Jurkat, Clone E6-1 (cell line): Measurements from ENCODE around the gene SLC22A16. TPM values are rescaled to one million over a fixed set of nuclear protein-coding genes. Genes with fewer than 3 reads are reported as not detected.
A peak's percentile ranks its signal among the peaks of the same experiment; 100 is the strongest.
"Not testable (repeated sequence)": the region's sequence is repeated elsewhere in the genome, so short reads cannot be mapped to it uniquely, and the experiment has no call there.

Source experiments
- DNase-seq: peaks from one replicate; pipeline ENCODE4 v3.0.0-alpha.2; 2011; ENCODE audit warnings: low read depth, low spot score
- H3K4me3 ChIP-seq: 2 replicates; pipeline ENCODE4 v1.5.1; 2011; ENCODE audit warnings: mild to moderate bottlenecking, low read length, control low read depth, moderate library complexity
- polyA plus RNA-seq: library from polyadenylated mRNA; unstranded; fragments of >200 nt; gene quantifications from one replicate; pipeline ENCODE4 v1.2.1, GENCODE V29; 2012; ENCODE audit warnings: missing spikeins; ENCODE audit not compliant: insufficient read length, insufficient read depth

Gene SLC22A16, protein sequence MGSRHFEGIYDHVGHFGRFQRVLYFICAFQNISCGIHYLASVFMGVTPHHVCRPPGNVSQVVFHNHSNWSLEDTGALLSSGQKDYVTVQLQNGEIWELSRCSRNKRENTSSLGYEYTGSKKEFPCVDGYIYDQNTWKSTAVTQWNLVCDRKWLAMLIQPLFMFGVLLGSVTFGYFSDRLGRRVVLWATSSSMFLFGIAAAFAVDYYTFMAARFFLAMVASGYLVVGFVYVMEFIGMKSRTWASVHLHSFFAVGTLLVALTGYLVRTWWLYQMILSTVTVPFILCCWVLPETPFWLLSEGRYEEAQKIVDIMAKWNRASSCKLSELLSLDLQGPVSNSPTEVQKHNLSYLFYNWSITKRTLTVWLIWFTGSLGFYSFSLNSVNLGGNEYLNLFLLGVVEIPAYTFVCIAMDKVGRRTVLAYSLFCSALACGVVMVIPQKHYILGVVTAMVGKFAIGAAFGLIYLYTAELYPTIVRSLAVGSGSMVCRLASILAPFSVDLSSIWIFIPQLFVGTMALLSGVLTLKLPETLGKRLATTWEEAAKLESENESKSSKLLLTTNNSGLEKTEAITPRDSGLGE
- not detected for polyA plus RNA-seq

DNA sequence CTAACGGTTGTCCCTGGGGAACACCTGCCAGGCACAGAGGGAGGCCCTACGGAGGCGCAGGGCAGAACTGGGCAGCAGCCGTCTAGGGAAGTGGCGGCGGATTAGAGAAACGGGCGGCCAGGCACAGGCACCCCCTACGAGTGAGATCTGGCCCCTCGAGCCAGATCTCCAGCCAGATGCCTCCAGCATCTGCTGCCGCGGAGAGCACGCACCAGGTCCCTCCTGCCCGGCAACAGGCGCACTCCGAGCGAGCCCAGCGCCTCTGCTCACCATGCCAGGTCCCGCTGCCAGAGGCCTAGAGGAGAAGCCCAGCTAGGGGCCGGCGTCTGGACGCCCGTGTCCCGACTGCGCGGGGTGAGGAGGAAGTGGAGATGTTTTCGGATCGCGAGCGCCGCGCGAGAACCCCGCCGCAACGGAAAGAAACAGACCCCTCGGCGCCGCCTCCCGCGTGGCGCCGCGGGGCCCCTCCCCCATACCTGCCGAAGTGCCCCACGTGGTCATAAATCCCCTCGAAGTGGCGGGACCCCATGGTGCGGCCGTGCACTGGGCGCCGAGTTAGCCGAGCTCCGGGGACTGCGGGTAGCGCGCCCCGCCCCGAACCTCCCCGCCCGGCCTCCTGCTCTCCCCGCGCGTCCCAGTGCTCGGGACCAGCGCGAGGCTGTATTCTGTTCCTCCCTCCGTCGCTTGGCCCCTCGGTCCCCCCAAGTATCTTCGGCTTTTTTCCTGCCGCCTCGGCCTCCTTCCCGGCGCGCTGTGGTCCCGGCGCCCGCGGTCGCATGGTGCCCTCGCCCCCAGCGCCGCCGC is at the start of gene SLC22A16:
TSS of gene SLC22A16 (minus strand) at position 568 of the 804 bp plus-strand sequence. CDS start at position 529, 39 bp downstream.
- DNase-seq = no peak
- peak within 1 kb of the TSS; percentile 16 for H3K4me3 ChIP-seq

DNA sequence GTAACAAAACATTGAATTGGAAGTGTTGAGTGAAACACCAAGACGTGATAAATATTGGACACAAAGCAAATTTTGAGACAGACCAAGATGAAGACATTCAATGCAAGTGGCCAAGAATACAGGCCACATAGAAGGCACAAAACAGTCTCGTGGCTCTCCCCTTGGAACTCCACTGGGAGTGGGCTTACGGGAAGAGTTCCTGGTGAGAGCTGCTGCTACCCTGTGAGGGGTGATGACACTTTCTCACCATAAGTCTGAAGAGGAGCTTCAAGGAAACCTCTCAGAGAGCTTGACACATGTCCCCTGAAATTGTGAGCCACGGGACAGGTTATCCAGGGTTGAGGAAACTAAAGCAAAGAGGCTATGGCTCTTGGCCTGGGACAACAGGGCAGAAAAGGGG is 48.6 kb upstream of the SLC22A16 start:
- no peak overlapping the region for H3K4me3 ChIP-seq
- DNase-seq = no peak

DNA sequence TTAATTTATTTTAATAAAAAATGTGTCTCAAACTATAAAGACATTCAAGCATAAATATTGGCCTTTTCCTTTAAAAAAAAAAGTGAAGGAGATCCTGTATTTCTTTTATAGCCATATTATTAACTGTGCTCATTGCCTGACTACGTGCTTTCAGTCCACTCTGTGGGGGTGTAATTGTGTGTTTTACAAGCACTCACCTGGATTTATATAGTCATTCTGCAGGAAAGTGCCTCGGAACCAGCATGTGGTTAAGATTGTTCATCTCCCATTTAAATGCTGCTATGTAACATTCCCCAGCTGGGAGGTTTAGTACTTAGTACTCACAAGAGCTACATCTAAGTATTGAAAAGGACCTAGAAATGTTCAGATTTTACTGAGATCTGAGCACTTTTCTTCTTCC is 47.9 kb upstream of the SLC22A16 start:
- no peak overlapping the region for H3K4me3 ChIP-seq
- no peak for DNase-seq

DNA sequence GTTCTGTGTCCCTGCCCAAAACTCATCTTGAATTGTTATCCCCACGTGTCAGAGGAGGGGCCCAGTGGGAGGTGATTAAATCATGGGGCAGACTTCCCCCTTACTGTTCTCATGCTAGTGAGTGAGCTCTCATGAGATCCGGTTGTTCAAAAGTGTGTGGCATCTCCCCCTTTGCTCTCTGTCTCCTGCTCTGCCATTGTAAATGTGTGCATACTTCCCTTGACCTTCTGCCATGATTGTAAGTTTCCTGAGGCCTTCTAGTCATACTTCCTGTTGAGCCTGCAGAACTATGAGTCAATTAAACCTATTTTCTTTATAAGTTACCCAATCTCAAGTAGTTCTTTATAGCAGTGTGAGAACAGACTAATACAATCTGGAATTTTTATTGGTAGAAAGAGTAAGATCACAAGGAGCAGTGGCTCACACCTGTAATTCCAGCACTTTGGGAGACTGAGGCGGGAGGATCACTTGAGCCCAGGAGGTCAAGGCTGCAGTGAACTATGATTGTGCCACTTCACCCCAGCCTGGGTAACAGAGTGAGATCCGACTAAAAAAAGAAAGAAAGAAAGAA is 47.1 kb upstream of the SLC22A16 start:
- no peak for DNase-seq
- H3K4me3 ChIP-seq = no peak overlapping the region

DNA sequence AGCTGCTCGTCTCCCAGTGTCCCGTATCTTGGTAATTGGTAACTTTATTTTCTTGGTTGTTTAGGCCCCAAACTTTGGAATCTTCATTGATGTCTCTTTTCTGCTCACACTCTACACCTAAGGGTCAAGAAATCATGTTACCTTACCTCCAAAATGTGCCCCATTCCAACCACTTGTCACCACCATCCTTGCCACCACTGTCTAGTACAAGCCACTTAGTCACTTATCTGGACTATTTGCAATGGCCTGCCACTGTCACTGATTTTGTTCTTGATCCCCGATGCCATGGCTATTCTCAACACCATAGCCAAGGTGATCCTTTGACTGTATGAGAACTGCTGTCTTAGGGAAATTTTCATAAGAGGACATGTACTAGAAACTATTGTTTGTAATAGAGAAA is 46.0 kb upstream of the SLC22A16 start:
- H3K4me3 ChIP-seq = no peak overlapping the region
- DNase-seq = no peak

DNA sequence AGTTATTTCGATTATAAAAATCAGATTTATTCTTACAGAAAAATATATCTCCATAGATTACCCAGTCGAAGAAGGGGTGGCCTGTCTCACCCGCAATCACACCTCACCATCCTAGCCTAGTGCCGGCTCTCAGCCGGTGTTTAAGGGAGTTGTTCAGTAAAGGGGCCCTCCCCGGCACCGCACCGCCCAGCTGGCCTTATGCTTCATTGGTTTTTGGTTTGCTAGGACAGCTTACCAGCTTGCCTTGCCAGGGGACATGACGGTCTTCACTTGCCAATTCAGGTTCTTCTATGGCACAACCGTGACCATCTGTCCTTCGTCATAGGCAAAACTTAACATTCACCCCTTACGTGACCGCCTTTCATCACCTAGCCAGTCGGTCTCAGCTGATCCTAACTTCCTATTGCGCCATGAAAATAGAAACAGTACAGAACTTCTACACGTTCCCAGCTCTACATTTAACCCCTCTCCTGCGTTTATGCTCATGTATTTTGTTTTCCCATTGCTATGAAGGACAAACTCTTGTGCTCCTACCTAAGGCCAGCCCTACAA is 44.7 kb upstream of the SLC22A16 start:
- H3K4me3 ChIP-seq = no peak overlapping the region
- DNase-seq = no peak

DNA sequence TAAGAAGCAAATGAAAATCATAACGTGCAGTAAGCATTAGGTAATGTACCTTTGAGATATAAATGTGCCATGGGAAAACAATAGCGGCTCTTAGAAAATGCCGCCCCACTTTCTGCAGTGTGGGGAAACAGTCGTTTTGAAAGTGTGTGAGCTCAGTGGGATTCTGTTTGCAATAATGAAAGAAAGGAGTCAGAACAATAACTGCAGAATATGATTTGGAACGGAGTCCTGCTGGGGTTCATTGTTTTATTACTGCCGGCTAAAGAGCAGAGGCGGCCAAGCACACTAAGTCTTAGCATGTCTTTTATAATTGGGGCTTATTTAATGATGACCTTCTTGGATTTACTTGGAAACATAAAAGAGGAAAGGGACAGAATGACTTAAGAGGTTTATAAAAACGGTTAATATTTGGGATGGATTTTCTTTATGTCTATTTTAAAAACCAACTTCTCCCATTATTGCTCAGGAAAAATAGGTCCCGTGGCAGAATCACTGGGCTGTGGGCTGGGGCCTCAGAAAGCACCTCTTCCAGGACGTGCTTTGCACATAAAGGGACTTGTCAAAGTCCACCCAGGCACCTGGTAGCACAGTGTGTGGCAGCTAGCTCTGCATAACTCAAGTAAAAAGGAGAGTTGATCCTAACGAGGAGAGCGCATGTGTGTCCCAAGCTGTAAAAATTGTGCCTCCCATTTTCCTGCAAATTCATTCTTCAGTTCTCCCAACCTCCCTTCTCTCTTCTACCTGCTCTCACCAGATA is 44.0 kb upstream of the SLC22A16 start:
- DNase-seq = no peak

DNA sequence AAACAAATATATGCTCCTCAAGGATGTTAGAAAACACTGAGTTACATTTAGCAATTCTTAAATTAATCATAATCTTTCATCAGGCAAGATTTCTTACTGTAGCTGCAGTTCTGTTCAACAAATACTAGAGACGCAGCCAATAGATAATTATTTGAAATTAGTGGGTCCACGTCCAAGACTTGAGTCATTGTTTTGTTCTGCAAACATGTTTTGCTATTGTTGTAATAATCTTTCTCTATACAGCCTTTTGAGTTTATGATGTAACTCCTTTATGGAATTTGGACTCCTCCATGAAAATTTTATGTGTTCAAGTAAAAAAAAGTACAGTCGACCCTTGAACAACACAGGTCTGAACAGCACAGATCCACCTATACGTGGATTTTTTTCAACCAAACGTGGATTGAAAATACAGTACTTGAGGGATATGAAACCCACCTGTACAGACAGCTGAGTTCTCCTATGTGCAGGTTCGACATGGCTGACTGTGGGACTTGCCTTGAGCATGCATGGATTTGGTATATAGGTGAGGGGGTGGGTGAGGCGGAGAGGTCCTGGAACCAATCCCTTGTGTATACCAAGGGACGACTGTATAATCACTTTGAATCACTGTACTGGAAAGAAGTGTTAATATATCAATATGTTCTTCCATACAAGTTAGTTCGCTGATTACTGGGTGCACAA is 41.3 kb upstream of the SLC22A16 start:
- DNase-seq = no peak
- no peak overlapping the region for H3K4me3 ChIP-seq

More for the DNA sequence above, 44.0 kb upstream of the SLC22A16 start:
- no peak overlapping the region for H3K4me3 ChIP-seq

DNA sequence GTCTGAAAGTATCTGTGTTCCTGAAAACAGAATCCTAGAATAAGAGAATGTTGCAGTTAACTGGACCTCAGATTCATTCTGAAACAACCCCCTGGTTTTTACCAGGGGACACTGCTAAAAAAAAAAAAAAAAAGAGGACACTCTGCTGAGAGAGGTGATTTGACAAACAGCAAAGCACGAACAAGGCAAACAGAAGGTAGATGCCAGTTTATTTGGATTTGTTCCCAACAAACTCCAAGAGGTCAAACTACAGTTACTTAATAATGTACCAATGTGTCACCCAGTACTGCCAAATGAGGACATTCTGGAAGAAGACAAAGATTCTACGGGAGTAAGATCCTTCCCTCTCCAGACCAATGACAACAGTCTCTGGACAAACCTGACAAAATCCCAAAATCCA is 40.6 kb upstream of the SLC22A16 start:
- DNase-seq = no peak
- no peak overlapping the region for H3K4me3 ChIP-seq

DNA sequence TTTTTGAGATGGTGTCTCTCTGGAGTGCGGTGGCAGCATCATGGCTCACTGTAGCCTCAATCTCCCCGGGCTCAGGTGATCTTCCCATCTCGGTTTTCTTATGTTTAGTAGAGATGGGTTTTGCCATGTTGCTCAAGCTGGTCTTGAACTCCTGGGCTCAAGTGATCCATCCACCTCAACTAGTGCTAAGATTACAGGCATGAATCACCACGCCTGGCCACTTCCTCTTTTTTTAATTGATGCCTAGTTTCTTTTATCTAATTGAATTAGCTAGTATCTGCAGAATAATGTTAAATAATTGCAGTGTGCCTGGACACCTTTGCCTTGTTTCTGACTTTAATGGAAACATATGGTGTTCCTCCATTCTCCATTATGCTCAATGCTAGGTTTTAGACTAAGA is 38.4 kb upstream of the SLC22A16 start:
- DNase-seq = no peak

DNA sequence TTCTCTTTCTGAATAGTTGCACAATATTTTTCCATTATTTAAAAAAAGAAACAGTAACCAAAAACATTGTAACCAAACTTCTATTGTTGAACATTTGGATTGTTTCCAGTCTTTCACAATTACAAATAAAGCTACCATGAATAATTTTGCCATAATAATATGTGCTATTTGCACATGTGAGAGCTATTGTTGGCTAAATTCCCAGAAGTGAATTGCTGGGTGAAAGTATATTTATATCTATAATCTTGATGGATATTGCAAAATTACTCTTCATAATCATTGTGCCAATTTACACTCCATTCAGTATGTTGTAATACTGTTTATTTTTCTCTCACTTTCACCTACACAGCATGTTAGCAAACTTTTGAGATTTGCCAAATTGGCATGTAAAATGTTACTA is 36.6 kb upstream of the SLC22A16 start:
- no peak for DNase-seq
- H3K4me3 ChIP-seq = no peak overlapping the region

More for the DNA sequence above, 38.4 kb upstream of the SLC22A16 start:
- no peak overlapping the region for H3K4me3 ChIP-seq

DNA sequence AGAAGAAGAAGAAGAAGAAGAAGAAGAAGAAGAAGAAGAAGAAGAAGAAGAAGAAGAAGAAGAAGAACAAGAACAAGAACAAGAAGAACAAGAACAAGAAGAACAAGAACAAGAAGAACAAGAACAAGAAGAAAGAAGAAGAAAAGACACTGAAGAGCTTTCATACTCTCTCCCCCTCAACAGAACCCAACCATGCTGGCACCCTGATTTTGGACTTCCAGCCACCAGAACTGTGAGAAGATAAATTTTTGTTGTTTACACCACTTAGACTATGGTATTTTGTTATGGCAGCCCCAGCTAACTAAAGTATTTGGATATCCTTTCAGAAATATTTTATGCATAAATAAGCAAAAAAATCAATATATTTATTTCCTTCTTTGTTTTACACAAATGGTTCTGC is 36.1 kb upstream of the SLC22A16 start:
- H3K4me3 ChIP-seq, DNase-seq: not testable (repeated sequence)

DNA sequence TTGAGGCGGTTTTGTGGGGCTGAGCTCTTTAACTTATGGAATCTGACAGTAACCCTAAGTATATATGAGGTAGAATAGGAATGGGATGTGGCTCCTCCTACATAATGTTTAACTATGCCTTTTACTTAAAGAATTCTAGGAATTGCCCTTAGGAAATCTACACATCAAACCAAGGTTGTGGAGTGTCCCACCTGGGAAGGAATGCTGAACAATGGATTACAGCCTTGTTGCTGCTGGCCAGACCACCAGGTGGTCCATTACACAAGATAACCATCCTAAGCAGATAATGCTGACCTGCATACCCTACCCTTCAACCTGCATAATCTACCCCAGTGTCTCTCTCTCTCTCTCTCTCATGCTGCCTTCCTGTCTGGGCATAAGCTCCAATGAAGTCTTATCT is 35.0 kb upstream of the SLC22A16 start:
- DNase-seq = no peak
- H3K4me3 ChIP-seq = no peak overlapping the region

DNA sequence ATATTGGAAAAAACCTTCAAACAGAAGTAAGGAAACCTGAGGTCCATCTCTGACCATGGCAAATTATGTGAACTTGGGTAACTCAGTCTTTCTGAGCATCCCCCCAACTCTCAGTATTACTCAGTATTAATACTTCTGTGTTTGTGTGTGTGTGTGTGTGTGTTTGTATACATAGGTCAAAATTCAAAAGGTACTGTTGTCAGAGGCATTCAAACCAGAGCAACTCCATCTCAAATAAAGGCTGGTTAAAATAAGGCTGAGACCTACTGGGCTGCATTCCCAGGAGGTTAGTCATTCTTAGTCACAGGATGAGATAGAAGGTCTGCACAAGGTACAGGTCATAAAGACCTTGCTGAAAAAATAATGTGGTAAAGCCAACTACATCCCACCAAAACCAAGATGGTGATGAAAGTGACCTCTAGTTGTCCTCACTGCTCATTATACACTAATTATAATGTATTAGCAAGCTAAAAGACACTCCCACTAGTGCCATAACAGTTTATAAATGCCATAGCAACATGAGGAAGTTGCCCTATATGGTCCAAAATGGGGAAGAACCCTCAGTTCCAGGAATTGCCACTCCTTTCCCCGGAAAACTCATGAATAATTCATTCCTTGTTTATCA is 33.3 kb upstream of the SLC22A16 start:
- H3K4me3 ChIP-seq = no peak overlapping the region
- DNase-seq = no peak

DNA sequence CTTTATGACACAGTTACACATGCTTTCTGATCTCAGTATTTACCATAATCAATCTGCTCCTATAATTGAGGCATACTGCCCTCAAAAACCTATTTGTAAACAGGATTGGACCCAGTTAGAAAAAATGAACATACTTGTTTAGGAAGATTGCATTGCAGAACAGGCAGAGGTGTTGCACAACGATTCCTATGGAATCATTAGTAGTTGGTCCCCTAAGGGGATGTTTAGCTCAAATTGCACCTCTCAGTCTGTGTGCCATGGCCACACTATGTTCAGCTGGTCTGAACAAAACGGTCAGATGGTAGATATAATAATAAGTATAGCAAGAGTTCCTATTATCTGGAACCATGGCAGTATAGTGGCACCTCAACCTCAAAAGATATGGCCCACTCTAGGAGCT is 28.5 kb upstream of the SLC22A16 start:
- H3K4me3 ChIP-seq, DNase-seq: not testable (repeated sequence)

DNA sequence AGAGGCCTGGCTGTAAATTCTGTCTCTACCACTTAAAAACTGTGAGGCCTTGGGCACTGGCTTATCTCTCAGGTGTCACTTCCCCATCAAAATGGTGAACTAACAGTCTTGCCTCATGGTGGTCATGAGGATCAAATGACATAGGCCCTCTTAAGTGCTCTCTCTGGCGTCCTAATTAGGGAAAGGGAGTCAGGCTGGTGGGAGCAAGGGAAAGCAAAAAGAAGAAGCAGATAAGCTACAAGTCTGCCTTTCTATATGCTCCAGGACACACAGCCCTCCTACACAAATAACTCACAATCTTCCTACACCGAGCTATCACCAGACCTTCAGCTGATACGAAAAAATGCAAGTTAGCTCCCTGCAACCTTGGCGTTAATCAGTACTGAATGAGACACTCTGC is 19.5 kb upstream of the SLC22A16 start:
- H3K4me3 ChIP-seq = no peak overlapping the region
- DNase-seq = no peak

DNA sequence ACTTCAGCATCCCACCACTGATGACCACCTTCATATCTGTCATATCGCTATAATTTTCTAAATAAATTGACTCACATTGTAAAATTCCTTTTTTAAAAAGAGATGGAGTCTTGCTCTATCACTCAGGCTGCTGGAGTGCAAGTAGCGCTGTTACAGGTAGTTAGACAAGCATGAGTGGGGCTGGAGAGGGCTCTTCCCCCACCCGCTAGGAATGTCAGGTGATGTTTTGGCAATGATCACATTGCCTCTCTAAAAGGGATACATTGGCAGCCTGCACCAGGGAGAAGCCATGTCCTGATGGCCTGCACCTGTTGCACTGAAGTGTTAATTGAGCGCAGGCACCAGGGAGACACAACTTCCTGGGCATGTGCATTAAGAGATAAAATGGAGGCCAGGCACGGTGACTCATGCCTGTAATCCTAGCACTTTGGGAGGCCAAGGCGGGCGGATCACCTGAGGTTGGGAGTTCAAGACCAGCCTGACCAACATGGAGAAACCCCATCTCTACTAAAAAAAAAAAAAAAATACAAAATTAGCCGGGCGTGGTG is 16.9 kb upstream of the SLC22A16 start:
- no peak for DNase-seq
- no peak overlapping the region for H3K4me3 ChIP-seq
